GM23338 (cell line): Measurements from ENCODE around the gene YPEL3. TPM values are rescaled to one million over a fixed set of nuclear protein-coding genes. Genes with fewer than 3 reads are reported as not detected.

Experiments used
- ATAC-seq: fragments of 200-7000 bp; cut with Tn5 transposase; 3 replicates; pipeline ENCODE4 v1.9.1; 2020
- DNase-seq: peaks from one replicate; pipeline ENCODE4 v3.0.0-alpha.2; 2015; ENCODE audit warnings: low spot score
- H2AFZ ChIP-seq: fragments of 200-600 bp; sonication (generic); 2 replicates; pipeline ENCODE4 v1.8.0; 2016; ENCODE audit warnings: antibody characterized with exemption, mild to moderate bottlenecking, moderate library complexity
- H3F3A ChIP-seq: fragments of 200-600 bp; sonication (generic); replicated peaks from 2 replicates; pipeline ENCODE4 v1.8.0; 2017; ENCODE audit warnings: antibody characterized with exemption, mixed run types, low read depth
- H3K27ac ChIP-seq: fragments of 200-600 bp; sonication (generic); 2 replicates; pipeline ENCODE4 v1.6.1; 2016; ENCODE audit warnings: low read depth
- H3K27me3 ChIP-seq: fragments of 200-600 bp; sonication (generic); 2 replicates; pipeline ENCODE4 v1.8.0; 2016; ENCODE audit warnings: mild to moderate bottlenecking, mixed run types, moderate library complexity; ENCODE audit not compliant: insufficient read depth
- H3K36me3 ChIP-seq: fragments of 200-600 bp; sonication (generic); 2 replicates; pipeline ENCODE4 v1.8.0; 2016; ENCODE audit warnings: mild to moderate bottlenecking; ENCODE audit not compliant: insufficient read depth
- H3K4me1 ChIP-seq: fragments of 200-600 bp; sonication (generic); 2 replicates; pipeline ENCODE4 v1.8.0; 2016; ENCODE audit warnings: mild to moderate bottlenecking, moderate library complexity; ENCODE audit not compliant: insufficient read depth
- H3K4me2 ChIP-seq: fragments of 200-600 bp; sonication (generic); 2 replicates; pipeline ENCODE4 v1.7.1; 2017; ENCODE audit warnings: mixed run types
- H3K4me3 ChIP-seq: fragments of 200-600 bp; sonication (generic); 2 replicates; pipeline ENCODE4 v1.6.1; 2016; ENCODE audit warnings: mixed run types
- H3K79me2 ChIP-seq: fragments of 200-600 bp; sonication (generic); replicated peaks from 2 replicates; pipeline ENCODE4 v1.8.0; 2017; ENCODE audit warnings: mild to moderate bottlenecking; ENCODE audit not compliant: insufficient read depth
- H3K9me2 ChIP-seq: fragments of 200-600 bp; sonication (generic); 2 replicates; pipeline ENCODE4 v1.8.0; 2017; ENCODE audit not compliant: insufficient read depth
- H4K20me1 ChIP-seq: fragments of 200-600 bp; sonication (generic); replicated peaks from 2 replicates; pipeline ENCODE4 v1.8.0; 2017; ENCODE audit warnings: mild to moderate bottlenecking; ENCODE audit not compliant: insufficient read depth
- H3K27ac Mint-ChIP-seq: 2 replicates; pipeline ENCODE4 v1.8.0; 2020; ENCODE audit warnings: inconsistent platforms, mild to moderate bottlenecking, moderate library complexity, mixed read lengths
- H3K27me3 Mint-ChIP-seq: 3 replicates; pipeline ENCODE4 v1.8.0; 2022; ENCODE audit warnings: low read depth, mild to moderate bottlenecking, moderate library complexity, mixed read lengths, inconsistent platforms; ENCODE audit not compliant: insufficient read depth, poor library complexity
- H3K36me3 Mint-ChIP-seq: 3 replicates; pipeline ENCODE4 v1.8.0; 2021; ENCODE audit warnings: low read depth, mild to moderate bottlenecking, inconsistent platforms, moderate library complexity, mixed read lengths
- H3K4me1 Mint-ChIP-seq: 3 replicates; pipeline ENCODE4 v1.8.0; 2020; ENCODE audit warnings: mild to moderate bottlenecking, inconsistent platforms, mixed read lengths
- H3K4me3 Mint-ChIP-seq: 3 replicates; pipeline ENCODE4 v1.8.0; 2021; ENCODE audit warnings: moderate library complexity, mild to moderate bottlenecking, inconsistent platforms, mixed read lengths
- H3K9me3 Mint-ChIP-seq: 3 replicates; pipeline ENCODE4 v1.8.0; 2020; ENCODE audit warnings: moderate library complexity, mild to moderate bottlenecking, inconsistent platforms, mixed read lengths
- CREB1 ChIP-seq: fragments of 250-450 bp; sonication (Bioruptor Pico); IDR thresholded peaks from 2 replicates; pipeline ENCODE4 v1.5.0; 2020; ENCODE audit warnings: low read depth, mild to moderate bottlenecking, moderate library complexity
- CTCF ChIP-seq, 2 experiments: fragments of 200-600 bp in 1 of 2; sonication (generic) in 1 of 2; conservative IDR thresholded peaks; 2 replicates each; pipeline versions ENCODE4 v1.5.1 to v1.6.1; 2016 to 2017; ENCODE audit warnings: antibody characterized with exemption in 2 of 2, low read depth in 2 of 2, mild to moderate bottlenecking in 2 of 2, moderate library complexity in 1 of 2
- ETS1 ChIP-seq: IDR thresholded peaks from 2 replicates; pipeline ENCODE4 v1.6.1; 2016; ENCODE audit warnings: antibody characterized with exemption
- EZH2 ChIP-seq: fragments of 200-600 bp; sonication (generic); IDR thresholded peaks from one replicate; pipeline ENCODE4 v1.8.0; 2017; ENCODE audit warnings: antibody characterized with exemption, mild to moderate bottlenecking, low read depth; ENCODE audit not compliant: unreplicated experiment
- EZH2phosphoT487 ChIP-seq: fragments of 200-600 bp; sonication (generic); IDR thresholded peaks from one replicate; pipeline ENCODE4 v1.8.1; 2018; ENCODE audit warnings: antibody characterized with exemption; ENCODE audit not compliant: unreplicated experiment
- NANOG ChIP-seq: IDR thresholded peaks from 2 replicates; pipeline ENCODE4 v1.6.1; 2016; ENCODE audit warnings: antibody characterized with exemption, borderline replicate concordance
- POLR2AphosphoS5 ChIP-seq: IDR thresholded peaks from 2 replicates; pipeline ENCODE4 v1.6.1; 2016; ENCODE audit warnings: antibody characterized with exemption, low read depth
- REST ChIP-seq: IDR thresholded peaks from one replicate; pipeline ENCODE4 v1.6.1; 2018; ENCODE audit warnings: antibody characterized with exemption; ENCODE audit not compliant: unreplicated experiment
- ZNF331 ChIP-seq: fragments of 250-450 bp; sonication (Bioruptor Pico); IDR thresholded peaks from 2 replicates; pipeline ENCODE4 v1.5.0; 2020; ENCODE audit warnings: low read depth, mild to moderate bottlenecking, moderate library complexity
- polyA plus RNA-seq: library from polyadenylated mRNA; unstranded; fragments of >200 nt; fragmentation: Nextera tagmentation; extraction: Ambion mirVana; gene quantifications from 2 replicates; pipeline ENCODE4 v1.2.1, GENCODE V29; 2016
- total RNA-seq: library from RNA; depleted of rRNA; stranded (reverse); fragments of >200 nt; shearing (Covaris generic); gene quantifications from 2 replicates; pipeline ENCODE4 v1.2.3, GENCODE V29; 2014

The YPEL3 gene
- total and polyA plus RNA-seq, 2 experiments from 2014 or later, result 27.8 to 86.1 TPM

GRCh38 chr16:30117768-30118167, 21.8 kb upstream of the YPEL3 start (continued):
- TF ChIP-seq ZNF331, result no peak

GRCh38 chr16:30116291-30117207, 20.5 kb upstream of the YPEL3 start:
- Histone ChIP-seq H3K9me2 (no peaks in the 10 kb centered on the region), H3K27me3 (no peaks in the 10 kb centered on the region), H3K36me3 (no peaks in the 10 kb centered on the region), H3K79me2 (no peaks in the 10 kb centered on the region), H3F3A (no peaks in the 10 kb centered on the region; the same call in 1 of the 2 replicates), H3K27ac (no peak overlapping the region), H2AFZ (no peak overlapping the region), H3K4me1 (peaks cover 4% of the 10 kb centered on the region), H3K4me2 (no peak overlapping the region), H3K4me3 (no peak overlapping the region), H4K20me1 (no peaks in the 10 kb centered on the region)
- DNase-seq (no peak), ATAC-seq (no peak)
- Mint-ChIP-seq H3K27ac (no peak overlapping the region), H3K4me3 (no peak overlapping the region), H3K27me3 (peaks cover 7% of the 10 kb centered on the region), H3K4me1 (peaks cover 10% of the 10 kb centered on the region), H3K36me3 (no peaks in the 10 kb centered on the region), H3K9me3 (no peaks in the 10 kb centered on the region)
- TF ChIP-seq ZNF331 (no peak), REST (no peak), EZH2phosphoT487 (no peak), ETS1 (no peak)

- no peak for TF ChIP-seq REST
- TF ChIP-seq POLR2AphosphoS5, result no peak
- TF ChIP-seq NANOG, result no peak
- TF ChIP-seq ETS1, result no peak
- no peak for TF ChIP-seq EZH2
- no peak for TF ChIP-seq CREB1 (CRISPR knock-in tag)
- no peak for TF ChIP-seq CTCF (conservative IDR thresholded peaks at IDR 0.05; ENCODE audit: low read depth in 2 of 2)
- no peak for TF ChIP-seq ZNF331
- Histone ChIP-seq H3F3A (no peaks in the 10 kb centered on the region; the same call in 1 of the 2 replicates), H3K36me3 (no peaks in the 10 kb centered on the region), H3K4me3 (no peak overlapping the region), H3K79me2 (no peaks in the 10 kb centered on the region), H4K20me1 (no peaks in the 10 kb centered on the region), H3K9me2 (no peaks in the 10 kb centered on the region), H3K4me1 (peaks cover 4% of the 10 kb centered on the region), H3K27ac (no peak overlapping the region), H3K4me2 (no peak overlapping the region), H3K27me3 (no peaks in the 10 kb centered on the region), H2AFZ (no peak overlapping the region)
- Mint-ChIP-seq H3K9me3 (no peaks in the 10 kb centered on the region), H3K36me3 (no peaks in the 10 kb centered on the region; the same call in 2 of the 3 replicates), H3K4me3 (no peak overlapping the region), H3K4me1 (peaks cover 9% of the 10 kb centered on the region), H3K27ac (no peak overlapping the region), H3K27me3 (peaks cover 5% of the 10 kb centered on the region)
- DNase-seq, result no peak
- ATAC-seq, result no peak
Observed at GRCh38 chr16:30115238-30115637, 19.2 kb upstream of the YPEL3 start.
